ENCODE results near the gene ACER2.

- no peak for TF ChIP-seq CTCF (tag by site-specific recombination; IDR thresholded peaks at IDR 0.05)
- no peak for TF ChIP-seq TCF7L2 (IDR thresholded peaks at IDR 0.05; ENCODE audit: borderline replicate concordance, low read depth, low read length)
- TF ChIP-seq HOXA7 (CRISPR knock-in tag; IDR thresholded peaks at IDR 0.05; ENCODE audit: borderline replicate concordance), result no peak
- TF ChIP-seq GLI4 (tag by site-specific recombination; IDR thresholded peaks at IDR 0.05), result no peak
Measured at GRCh38 chr9:19381656-19382055, 27.2 kb upstream of the ACER2 start.

All from HEK293 (cell line).